ENCODE data around the gene CHTF8. TPM values are rescaled to one million over a fixed set of nuclear protein-coding genes. Genes with fewer than 3 reads are reported as not detected.

Gene CHTF8
- total RNA-seq, 1 donor: 52.1 TPM

GRCh38 chr16:69089091-69089910 lies 43.1 kb downstream of the CHTF8 start:
- no peak for DNase-seq (ENCODE audit: insufficient read length, low spot score, missing footprints)
- no peak overlapping the region for H3K4me2 ChIP-seq (ENCODE audit: insufficient read depth, low read length)
- no peak for TF ChIP-seq CTCF (IDR thresholded peaks at IDR 0.05; ENCODE audit: extremely low read depth, low read depth, low read length)
- no peak overlapping the region for H2AFZ ChIP-seq (ENCODE audit: low read length)
- H3K9me3 ChIP-seq (ENCODE audit: low read depth, low read length): no peaks in the 10 kb centered on the region
- H3K4me3 ChIP-seq (ENCODE audit: insufficient read depth, low read length): no peak overlapping the region
- H3K27ac ChIP-seq (ENCODE audit: low read depth, low read length): no peak overlapping the region
- H3K36me3 ChIP-seq (ENCODE audit: insufficient read depth, low read length): peaks cover 6% of the 10 kb centered on the region
- no peaks in the 10 kb centered on the region for H3K79me2 ChIP-seq (ENCODE audit: insufficient read depth, low read length)
- peaks cover 5% of the 10 kb centered on the region for H3K4me1 ChIP-seq (ENCODE audit: insufficient read depth, low read length)
- H3K27me3 ChIP-seq (ENCODE audit: insufficient read depth, low read length): no peaks in the 10 kb centered on the region
- H4K20me1 ChIP-seq (ENCODE audit: insufficient read depth, low read length): no peaks in the 10 kb centered on the region

GRCh38 chr16:69088684-69089083 lies 43.7 kb downstream of the CHTF8 start:
- no peak overlapping the region for H3K4me2 ChIP-seq (ENCODE audit: insufficient read depth, low read length)
- no peak overlapping the region for H3K4me3 ChIP-seq (ENCODE audit: insufficient read depth, low read length)
- DNase-seq (ENCODE audit: insufficient read length, low spot score, missing footprints): no peak
- H4K20me1 ChIP-seq (ENCODE audit: insufficient read depth, low read length): no peaks in the 10 kb centered on the region
- H3K9me3 ChIP-seq (ENCODE audit: low read depth, low read length): no peaks in the 10 kb centered on the region
- peaks cover 6% of the 10 kb centered on the region for H3K36me3 ChIP-seq (ENCODE audit: insufficient read depth, low read length)
- H3K79me2 ChIP-seq (ENCODE audit: insufficient read depth, low read length): no peaks in the 10 kb centered on the region
- H3K4me1 ChIP-seq (ENCODE audit: insufficient read depth, low read length): peaks cover 11% of the 10 kb centered on the region
- H3K27me3 ChIP-seq (ENCODE audit: insufficient read depth, low read length): no peaks in the 10 kb centered on the region
- no peak overlapping the region for H2AFZ ChIP-seq (ENCODE audit: low read length)
- no peak overlapping the region for H3K27ac ChIP-seq (ENCODE audit: low read depth, low read length)
- no peak for TF ChIP-seq CTCF (IDR thresholded peaks at IDR 0.05; ENCODE audit: extremely low read depth, low read depth, low read length)

- no peak for TF ChIP-seq CTCF (IDR thresholded peaks at IDR 0.05; ENCODE audit: extremely low read depth, low read depth, low read length)
- Histone ChIP-seq H3K36me3 (ENCODE audit: insufficient read depth, low read length) (peaks cover 6% of the 10 kb centered on the region), H3K4me1 (ENCODE audit: insufficient read depth, low read length) (peaks cover 12% of the 10 kb centered on the region), H3K27ac (ENCODE audit: low read depth, low read length) (no peak overlapping the region), H3K9me3 (ENCODE audit: low read depth, low read length) (no peaks in the 10 kb centered on the region), H4K20me1 (ENCODE audit: insufficient read depth, low read length) (no peaks in the 10 kb centered on the region), H3K79me2 (ENCODE audit: insufficient read depth, low read length) (no peaks in the 10 kb centered on the region), H2AFZ (ENCODE audit: low read length) (no peak overlapping the region), H3K27me3 (ENCODE audit: insufficient read depth, low read length) (no peaks in the 10 kb centered on the region), H3K4me2 (ENCODE audit: insufficient read depth, low read length) (no peak overlapping the region), H3K4me3 (ENCODE audit: insufficient read depth, low read length) (no peak overlapping the region)
- DNase-seq (ENCODE audit: insufficient read length, low spot score, missing footprints): no peak
Observed at GRCh38 chr16:69087161-69087581, 45.2 kb downstream of the CHTF8 start.

- Histone ChIP-seq H3K36me3 (ENCODE audit: insufficient read depth, low read length) (peaks cover 6% of the 10 kb centered on the region), H3K9me3 (ENCODE audit: low read depth, low read length) (no peaks in the 10 kb centered on the region), H3K4me2 (ENCODE audit: insufficient read depth, low read length) (no peak overlapping the region), H3K4me1 (ENCODE audit: insufficient read depth, low read length) (peaks cover 12% of the 10 kb centered on the region), H3K4me3 (ENCODE audit: insufficient read depth, low read length) (no peak overlapping the region), H3K27me3 (ENCODE audit: insufficient read depth, low read length) (no peaks in the 10 kb centered on the region), H2AFZ (ENCODE audit: low read length) (no peak overlapping the region), H3K79me2 (ENCODE audit: insufficient read depth, low read length) (no peaks in the 10 kb centered on the region), H3K27ac (ENCODE audit: low read depth, low read length) (no peak overlapping the region), H4K20me1 (ENCODE audit: insufficient read depth, low read length) (no peaks in the 10 kb centered on the region)
- no peak for TF ChIP-seq CTCF (IDR thresholded peaks at IDR 0.05; ENCODE audit: extremely low read depth, low read depth, low read length)
- DNase-seq (ENCODE audit: insufficient read length, low spot score, missing footprints): no peak
Observed at GRCh38 chr16:69085032-69085695, 47.2 kb downstream of the CHTF8 start.

Measured in osteoblast (primary cell).